ENCODE measurements around the gene LRRC37A.
"Not testable (repeated sequence)": the region's sequence is repeated elsewhere in the genome, so short reads cannot be mapped to it uniquely, and the experiment has no call there.

LRRC37A gene

GRCh38 chr17:46291618-46292017 lies 3.3 kb upstream of the LRRC37A start:
- DNase-seq (ENCODE audit: low read depth); H3K4me3 ChIP-seq (ENCODE audit: low read length); H3K27me3 ChIP-seq (replicated peaks; ENCODE audit: control insufficient read depth, insufficient read depth, low read length); H3K36me3 ChIP-seq (ENCODE audit: control insufficient read depth, insufficient read depth, low read length, severe bottlenecking); H3K9me3 ChIP-seq (ENCODE audit: control insufficient read depth, low read length); H3K9ac ChIP-seq (ENCODE audit: low read length); H3K4me1 ChIP-seq (ENCODE audit: control insufficient read depth, insufficient read depth, low read length): not testable (repeated sequence)

- not testable (repeated sequence) for H3K4me1 ChIP-seq (ENCODE audit: control insufficient read depth, insufficient read depth, low read length); DNase-seq (ENCODE audit: low read depth); H3K36me3 ChIP-seq (ENCODE audit: control insufficient read depth, insufficient read depth, low read length, severe bottlenecking); H3K4me3 ChIP-seq (ENCODE audit: low read length); H3K9ac ChIP-seq (ENCODE audit: low read length); H3K27me3 ChIP-seq (replicated peaks; ENCODE audit: control insufficient read depth, insufficient read depth, low read length); H3K9me3 ChIP-seq (ENCODE audit: control insufficient read depth, low read length)
Measured at GRCh38 chr17:46341220-46341619, 46.3 kb downstream of the LRRC37A start.

GRCh38 chr17:46342131-46342530 lies 47.2 kb downstream of the LRRC37A start:
- not testable (repeated sequence) for H3K9ac ChIP-seq (ENCODE audit: low read length); DNase-seq (ENCODE audit: low read depth); H3K27me3 ChIP-seq (replicated peaks; ENCODE audit: control insufficient read depth, insufficient read depth, low read length); H3K36me3 ChIP-seq (ENCODE audit: control insufficient read depth, insufficient read depth, low read length, severe bottlenecking); H3K9me3 ChIP-seq (ENCODE audit: control insufficient read depth, low read length); H3K4me3 ChIP-seq (ENCODE audit: low read length); H3K4me1 ChIP-seq (ENCODE audit: control insufficient read depth, insufficient read depth, low read length)

GRCh38 chr17:46348345-46348744 lies 53.4 kb downstream of the LRRC37A start:
- H3K9me3 ChIP-seq (ENCODE audit: control insufficient read depth, low read length); DNase-seq (ENCODE audit: low read depth); H3K4me1 ChIP-seq (ENCODE audit: control insufficient read depth, insufficient read depth, low read length); H3K9ac ChIP-seq (ENCODE audit: low read length); H3K27me3 ChIP-seq (replicated peaks; ENCODE audit: control insufficient read depth, insufficient read depth, low read length); H3K4me3 ChIP-seq (ENCODE audit: low read length); H3K36me3 ChIP-seq (ENCODE audit: control insufficient read depth, insufficient read depth, low read length, severe bottlenecking): not testable (repeated sequence)

- H3K4me3 ChIP-seq (ENCODE audit: low read length); H3K9me3 ChIP-seq (ENCODE audit: control insufficient read depth, low read length); H3K27me3 ChIP-seq (replicated peaks; ENCODE audit: control insufficient read depth, insufficient read depth, low read length); H3K4me1 ChIP-seq (ENCODE audit: control insufficient read depth, insufficient read depth, low read length); H3K9ac ChIP-seq (ENCODE audit: low read length); DNase-seq (ENCODE audit: low read depth); H3K36me3 ChIP-seq (ENCODE audit: control insufficient read depth, insufficient read depth, low read length, severe bottlenecking): not testable (repeated sequence)
Measured at GRCh38 chr17:46349060-46349459, 54.1 kb downstream of the LRRC37A start.

GRCh38 chr17:46353856-46354255 lies 58.9 kb downstream of the LRRC37A start:
- H3K36me3 ChIP-seq (ENCODE audit: control insufficient read depth, insufficient read depth, low read length, severe bottlenecking); DNase-seq (ENCODE audit: low read depth); H3K9ac ChIP-seq (ENCODE audit: low read length): not testable (repeated sequence)

GRCh38 chr17:46361145-46361735 lies 66.3 kb downstream of the LRRC37A start:
- H3K4me1 ChIP-seq (ENCODE audit: control insufficient read depth, insufficient read depth, low read length); H3K4me3 ChIP-seq (ENCODE audit: low read length); H3K9me3 ChIP-seq (ENCODE audit: control insufficient read depth, low read length); DNase-seq (ENCODE audit: low read depth); H3K27me3 ChIP-seq (replicated peaks; ENCODE audit: control insufficient read depth, insufficient read depth, low read length); H3K36me3 ChIP-seq (ENCODE audit: control insufficient read depth, insufficient read depth, low read length, severe bottlenecking); H3K9ac ChIP-seq (ENCODE audit: low read length): not testable (repeated sequence)

More at GRCh38 chr17:46353856-46354255, 58.9 kb downstream of the LRRC37A start:
- H3K27me3 ChIP-seq (replicated peaks; ENCODE audit: control insufficient read depth, insufficient read depth, low read length); H3K9me3 ChIP-seq (ENCODE audit: control insufficient read depth, low read length); H3K4me3 ChIP-seq (ENCODE audit: low read length); H3K4me1 ChIP-seq (ENCODE audit: control insufficient read depth, insufficient read depth, low read length): not testable (repeated sequence)

GRCh38 chr17:46361755-46362154 lies 66.8 kb downstream of the LRRC37A start, which contains the start of gene ARL17B:
TSS of gene ARL17B (minus strand) at chr17:46361766. CDS start at chr17:46358397, 3,369 bp downstream.
- H3K9ac ChIP-seq (ENCODE audit: low read length); H3K4me1 ChIP-seq (ENCODE audit: control insufficient read depth, insufficient read depth, low read length); DNase-seq (ENCODE audit: low read depth); H3K9me3 ChIP-seq (ENCODE audit: control insufficient read depth, low read length); H3K4me3 ChIP-seq (ENCODE audit: low read length); H3K36me3 ChIP-seq (ENCODE audit: control insufficient read depth, insufficient read depth, low read length, severe bottlenecking); H3K27me3 ChIP-seq (replicated peaks; ENCODE audit: control insufficient read depth, insufficient read depth, low read length): not testable (repeated sequence)

- not testable (repeated sequence) for H3K9ac ChIP-seq (ENCODE audit: low read length); DNase-seq (ENCODE audit: low read depth); H3K4me1 ChIP-seq (ENCODE audit: control insufficient read depth, insufficient read depth, low read length); H3K9me3 ChIP-seq (ENCODE audit: control insufficient read depth, low read length); H3K36me3 ChIP-seq (ENCODE audit: control insufficient read depth, insufficient read depth, low read length, severe bottlenecking); H3K27me3 ChIP-seq (replicated peaks; ENCODE audit: control insufficient read depth, insufficient read depth, low read length); H3K4me3 ChIP-seq (ENCODE audit: low read length)
Measured at GRCh38 chr17:46367520-46367919, 72.6 kb downstream of the LRRC37A start.

GRCh38 chr17:46372236-46373229 lies 77.6 kb downstream of the LRRC37A start:
- H3K4me1 ChIP-seq (ENCODE audit: control insufficient read depth, insufficient read depth, low read length); H3K4me3 ChIP-seq (ENCODE audit: low read length); H3K9me3 ChIP-seq (ENCODE audit: control insufficient read depth, low read length); H3K27me3 ChIP-seq (replicated peaks; ENCODE audit: control insufficient read depth, insufficient read depth, low read length); H3K9ac ChIP-seq (ENCODE audit: low read length); H3K36me3 ChIP-seq (ENCODE audit: control insufficient read depth, insufficient read depth, low read length, severe bottlenecking); DNase-seq (ENCODE audit: low read depth): not testable (repeated sequence)

GRCh38 chr17:46373418-46373817 lies 78.5 kb downstream of the LRRC37A start:
- H3K36me3 ChIP-seq (ENCODE audit: control insufficient read depth, insufficient read depth, low read length, severe bottlenecking); H3K4me1 ChIP-seq (ENCODE audit: control insufficient read depth, insufficient read depth, low read length); H3K4me3 ChIP-seq (ENCODE audit: low read length); H3K9ac ChIP-seq (ENCODE audit: low read length); H3K9me3 ChIP-seq (ENCODE audit: control insufficient read depth, low read length); DNase-seq (ENCODE audit: low read depth); H3K27me3 ChIP-seq (replicated peaks; ENCODE audit: control insufficient read depth, insufficient read depth, low read length): not testable (repeated sequence)
